GM21447 (cell line): Measurements from ENCODE around the gene RAMP3.

Experiments
- ATAC-seq: cut with Tn5 transposase; IDR thresholded peaks from one replicate; pipeline ENCODE4 v1.9.1; 2021; ENCODE audit not compliant: unreplicated experiment

RAMP3 gene

GRCh38 chr7:45219801-45220435 is 62.3 kb downstream of the RAMP3 start:
- no peak for ATAC-seq

GRCh38 chr7:45220846-45221618 is 63.4 kb downstream of the RAMP3 start:
- ATAC-seq, result no peak

GRCh38 chr7:45221896-45222604 is 64.5 kb downstream of the RAMP3 start:
- ATAC-seq, result no peak

GRCh38 chr7:45223078-45223477 is 65.5 kb downstream of the RAMP3 start:
- no peak for ATAC-seq

- ATAC-seq, result no peak
Measured at GRCh38 chr7:45223728-45224630, 66.4 kb downstream of the RAMP3 start.

- no peak for ATAC-seq
Measured at GRCh38 chr7:45224832-45225231, 67.2 kb downstream of the RAMP3 start.

- no peak for ATAC-seq
Measured at GRCh38 chr7:45225311-45225947, 67.8 kb downstream of the RAMP3 start.

- no peak for ATAC-seq
Measured at GRCh38 chr7:45225948-45226335, 68.4 kb downstream of the RAMP3 start.

GRCh38 chr7:45229156-45229920 is 71.7 kb downstream of the RAMP3 start:
- ATAC-seq, result no peak

- no peak for ATAC-seq
Measured at GRCh38 chr7:45230083-45230482, 72.5 kb downstream of the RAMP3 start.

- ATAC-seq, result no peak
Measured at GRCh38 chr7:45230611-45231165, 73.1 kb downstream of the RAMP3 start.

- ATAC-seq, result no peak
Measured at GRCh38 chr7:45233249-45233775, 75.7 kb downstream of the RAMP3 start.
